BE2C (cell line): ENCODE measurements around the gene CPOX.

Source experiments
- DNase-seq: peaks from one replicate; pipeline ENCODE4 v3.0.0-alpha.2; 2020
- H3K27me3 ChIP-seq: fragments of 250-450 bp; sonication (Bioruptor Pico); 2 replicates; pipeline ENCODE4 v1.5.1; 2020; ENCODE audit warnings: mild to moderate bottlenecking
- H3K36me3 ChIP-seq: fragments of 250-450 bp; sonication (Bioruptor Pico); 2 replicates; pipeline ENCODE4 v1.5.1; 2020; ENCODE audit warnings: mild to moderate bottlenecking
- H3K4me1 ChIP-seq: fragments of 250-450 bp; sonication (Bioruptor Pico); 2 replicates; pipeline ENCODE4 v1.5.1; 2020
- H3K4me3 ChIP-seq: 2 replicates; pipeline ENCODE4 v1.5.1; 2011; ENCODE audit warnings: low read depth, low read length
- H3K9me3 ChIP-seq: fragments of 250-450 bp; sonication (Bioruptor Pico); 2 replicates; pipeline ENCODE4 v1.5.1; 2020
- TF ChIP-seq, protein P1 (sequence below): IDR thresholded peaks from 2 replicates; pipeline ENCODE4 v1.5.1; 2012; ENCODE audit warnings: mild to moderate bottlenecking, low read depth, low read length

Gene CPOX

DNA sequence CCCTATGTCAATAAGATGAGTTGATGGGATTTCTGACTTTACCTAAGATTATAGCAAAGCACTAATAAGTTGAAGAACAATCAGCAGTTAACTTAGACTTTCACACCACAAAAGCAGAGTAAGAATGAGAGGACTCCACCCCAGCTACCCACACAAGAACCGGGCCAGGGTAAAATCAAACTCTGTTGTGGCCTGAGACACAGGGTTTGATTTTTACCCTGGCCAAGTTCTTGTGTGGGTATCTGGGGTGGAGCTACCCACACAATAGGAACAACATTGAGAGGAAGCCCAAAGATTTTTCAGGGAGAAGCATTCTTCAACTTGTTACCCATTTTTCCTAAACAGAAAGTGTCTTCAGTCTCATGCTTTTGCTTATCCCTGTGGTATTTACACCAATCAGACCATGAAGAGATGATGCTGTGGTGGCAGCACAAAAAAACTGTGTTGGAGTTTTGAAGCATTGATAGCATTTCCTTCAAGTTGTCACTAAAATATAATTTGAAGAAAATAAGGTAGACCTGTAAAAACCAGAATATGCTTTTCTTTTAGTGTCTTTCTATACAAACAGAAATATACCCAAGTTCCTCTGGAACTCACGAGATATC lies 25.6 kb downstream of the CPOX start:
- Histone ChIP-seq H3K4me1 (no peaks in the 10 kb centered on the region), H3K27me3 (no peaks in the 10 kb centered on the region)
- no peak for DNase-seq

DNA sequence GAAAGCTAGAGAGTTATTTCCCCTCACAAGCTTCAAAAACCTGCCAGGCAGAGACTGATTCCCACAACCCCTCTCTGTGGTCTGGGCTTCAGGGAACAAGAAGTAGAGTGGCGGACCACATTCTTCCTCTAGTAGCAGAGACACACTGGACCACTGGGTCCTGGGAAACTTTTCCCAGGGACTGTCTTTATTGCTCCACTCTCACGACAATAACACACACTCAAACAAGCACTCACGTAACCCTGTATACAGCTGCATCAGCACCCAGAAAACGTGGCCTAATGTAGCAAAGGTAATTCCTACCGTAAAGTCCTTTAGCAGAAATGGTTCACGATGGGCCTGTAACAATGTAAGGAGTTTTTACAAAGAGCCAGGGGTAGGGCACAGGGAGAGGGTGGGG lies 27.6 kb downstream of the CPOX start:
- no peak overlapping the region for H3K4me3 ChIP-seq
- H3K9me3 ChIP-seq: no peaks in the 10 kb centered on the region
- TF ChIP-seq, protein P1, sequence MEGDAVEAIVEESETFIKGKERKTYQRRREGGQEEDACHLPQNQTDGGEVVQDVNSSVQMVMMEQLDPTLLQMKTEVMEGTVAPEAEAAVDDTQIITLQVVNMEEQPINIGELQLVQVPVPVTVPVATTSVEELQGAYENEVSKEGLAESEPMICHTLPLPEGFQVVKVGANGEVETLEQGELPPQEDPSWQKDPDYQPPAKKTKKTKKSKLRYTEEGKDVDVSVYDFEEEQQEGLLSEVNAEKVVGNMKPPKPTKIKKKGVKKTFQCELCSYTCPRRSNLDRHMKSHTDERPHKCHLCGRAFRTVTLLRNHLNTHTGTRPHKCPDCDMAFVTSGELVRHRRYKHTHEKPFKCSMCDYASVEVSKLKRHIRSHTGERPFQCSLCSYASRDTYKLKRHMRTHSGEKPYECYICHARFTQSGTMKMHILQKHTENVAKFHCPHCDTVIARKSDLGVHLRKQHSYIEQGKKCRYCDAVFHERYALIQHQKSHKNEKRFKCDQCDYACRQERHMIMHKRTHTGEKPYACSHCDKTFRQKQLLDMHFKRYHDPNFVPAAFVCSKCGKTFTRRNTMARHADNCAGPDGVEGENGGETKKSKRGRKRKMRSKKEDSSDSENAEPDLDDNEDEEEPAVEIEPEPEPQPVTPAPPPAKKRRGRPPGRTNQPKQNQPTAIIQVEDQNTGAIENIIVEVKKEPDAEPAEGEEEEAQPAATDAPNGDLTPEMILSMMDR: no peak
- H3K4me1 ChIP-seq: no peaks in the 10 kb centered on the region
- DNase-seq: no peak
- H3K36me3 ChIP-seq: no peaks in the 10 kb centered on the region
- peaks cover 2% of the 10 kb centered on the region; the same call in 1 of the 2 replicates for H3K27me3 ChIP-seq

More for the DNA sequence above, 25.6 kb downstream of the CPOX start:
- H3K9me3 ChIP-seq: no peaks in the 10 kb centered on the region
- H3K4me3 ChIP-seq: no peak overlapping the region
- no peaks in the 10 kb centered on the region for H3K36me3 ChIP-seq
- TF ChIP-seq, protein P1: no peak

DNA sequence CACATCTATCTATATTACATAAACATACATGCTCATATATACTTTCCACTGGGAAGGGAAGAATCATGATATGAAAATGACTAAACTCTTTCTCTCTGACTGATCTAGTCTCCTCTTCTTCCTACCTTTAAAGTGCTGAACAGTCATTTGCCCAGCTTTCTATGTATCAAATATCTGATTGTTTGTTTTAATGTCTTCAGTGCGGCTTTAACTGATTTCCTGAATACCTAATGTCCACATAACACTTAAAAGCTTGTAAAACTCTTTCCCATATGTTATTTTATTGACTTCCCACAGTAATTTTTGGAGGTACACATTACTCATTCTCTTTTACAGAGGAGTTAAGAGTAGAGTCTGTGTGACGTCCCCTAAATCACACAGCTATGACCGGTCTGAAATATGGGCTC lies 28.2 kb downstream of the CPOX start:
- no peaks in the 10 kb centered on the region for H3K4me1 ChIP-seq
- no peak for DNase-seq
- TF ChIP-seq, protein P1: no peak
- H3K27me3 ChIP-seq: peaks cover 2% of the 10 kb centered on the region; the same call in 1 of the 2 replicates
- no peak overlapping the region for H3K4me3 ChIP-seq
- no peaks in the 10 kb centered on the region for H3K36me3 ChIP-seq
- H3K9me3 ChIP-seq: no peaks in the 10 kb centered on the region

DNA sequence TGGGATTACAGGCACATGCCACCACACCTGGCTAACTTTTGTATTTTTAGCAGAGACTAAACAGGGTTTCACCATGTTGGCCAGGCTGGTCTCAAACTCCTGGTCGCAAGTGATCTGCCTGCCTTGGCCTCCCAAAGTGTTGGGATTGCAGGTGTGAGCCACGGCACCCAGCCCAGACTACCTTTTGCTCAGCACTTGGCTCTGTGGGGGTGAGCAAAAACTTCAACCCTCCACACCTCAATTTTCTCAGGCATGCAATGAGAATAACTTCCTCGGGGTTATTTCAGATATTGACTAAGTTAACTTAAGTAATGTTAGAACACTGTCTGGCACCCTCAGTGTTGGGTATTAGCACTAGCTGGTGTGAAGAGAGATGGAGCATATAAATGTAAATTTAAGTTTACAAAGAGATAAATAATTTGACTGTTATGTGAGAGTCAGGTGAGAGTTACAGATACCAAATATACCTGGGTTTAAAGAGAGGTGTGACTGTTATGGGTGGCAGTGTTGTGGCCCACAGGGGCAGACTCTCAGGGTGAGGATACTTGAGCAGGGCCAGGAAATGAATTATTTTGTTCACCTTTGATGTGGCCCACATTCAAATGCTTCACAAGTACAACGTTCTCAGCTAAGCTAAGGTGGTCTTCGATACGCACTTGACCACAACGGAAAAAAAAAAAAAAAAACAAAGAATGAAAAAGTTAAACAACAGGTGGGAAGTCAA lies 29.0 kb downstream of the CPOX start:
- no peak overlapping the region for H3K4me3 ChIP-seq
- H3K4me1 ChIP-seq: no peaks in the 10 kb centered on the region

DNA sequence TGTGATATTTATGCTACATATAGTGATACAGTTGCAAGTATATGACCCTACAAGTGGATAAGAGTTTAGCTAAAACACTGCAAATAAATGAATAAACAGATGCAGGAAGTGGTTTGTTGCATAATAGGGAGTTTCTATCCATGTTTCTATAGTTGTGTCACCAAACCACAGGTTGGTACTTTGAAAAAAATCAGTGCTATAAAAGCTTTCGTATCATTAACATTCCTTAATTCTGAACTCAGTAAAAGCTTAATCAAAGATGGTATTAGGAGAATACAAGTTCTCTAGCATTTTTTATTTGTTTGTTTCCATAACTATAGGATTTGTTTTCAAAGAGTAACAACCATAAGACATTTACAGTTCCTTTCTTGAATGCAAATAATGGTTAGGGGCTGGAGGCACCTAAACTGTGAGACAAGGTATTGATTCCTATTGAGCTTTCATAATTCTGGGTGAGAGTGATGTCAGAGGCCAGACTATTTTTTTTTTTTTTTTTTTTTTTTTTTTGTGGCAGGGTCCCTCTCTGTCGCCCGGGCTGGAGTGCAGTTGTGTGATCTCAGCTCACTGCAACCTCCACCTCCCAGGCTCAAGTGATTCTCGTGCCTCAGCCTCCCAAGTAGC lies 29.6 kb downstream of the CPOX start:
- Histone ChIP-seq H3K9me3 (no peaks in the 10 kb centered on the region), H3K36me3 (no peaks in the 10 kb centered on the region), H3K4me1 (no peaks in the 10 kb centered on the region), H3K4me3 (no peak overlapping the region), H3K27me3 (peaks cover 2% of the 10 kb centered on the region; the same call in 1 of the 2 replicates)
- DNase-seq: no peak
- TF ChIP-seq, protein P1: no peak

More for the DNA sequence above, 29.0 kb downstream of the CPOX start:
- H3K27me3 ChIP-seq: peaks cover 2% of the 10 kb centered on the region; the same call in 1 of the 2 replicates
- TF ChIP-seq, protein P1: no peak
- no peaks in the 10 kb centered on the region for H3K9me3 ChIP-seq
- DNase-seq: no peak
- H3K36me3 ChIP-seq: no peaks in the 10 kb centered on the region
